Tibial nerve (tissue), 3 donors: ENCODE results near the gene DLD.

Experiments
- POLR2A ChIP-seq, 2 donors: fragments of 450-650 bp; IDR thresholded peaks; one replicate each; pipeline ENCODE4 v1.6.1; 2017; ENCODE audit warnings: antibody characterized with exemption in 2 of 2, mild to moderate bottlenecking in 2 of 2, moderate library complexity in 2 of 2
- TF ChIP-seq, protein P1 (sequence below), 5 experiments: fragments of 200-600 bp in 3 of 5; fragments of 450-650 bp in 2 of 5; sonication (generic) in 3 of 5; IDR thresholded peaks; one replicate each; pipeline ENCODE4 v1.5.1; 2016 to 2019; ENCODE audit warnings: antibody characterized with exemption in 5 of 5, mild to moderate bottlenecking in 3 of 5, moderate library complexity in 2 of 5

DNA sequence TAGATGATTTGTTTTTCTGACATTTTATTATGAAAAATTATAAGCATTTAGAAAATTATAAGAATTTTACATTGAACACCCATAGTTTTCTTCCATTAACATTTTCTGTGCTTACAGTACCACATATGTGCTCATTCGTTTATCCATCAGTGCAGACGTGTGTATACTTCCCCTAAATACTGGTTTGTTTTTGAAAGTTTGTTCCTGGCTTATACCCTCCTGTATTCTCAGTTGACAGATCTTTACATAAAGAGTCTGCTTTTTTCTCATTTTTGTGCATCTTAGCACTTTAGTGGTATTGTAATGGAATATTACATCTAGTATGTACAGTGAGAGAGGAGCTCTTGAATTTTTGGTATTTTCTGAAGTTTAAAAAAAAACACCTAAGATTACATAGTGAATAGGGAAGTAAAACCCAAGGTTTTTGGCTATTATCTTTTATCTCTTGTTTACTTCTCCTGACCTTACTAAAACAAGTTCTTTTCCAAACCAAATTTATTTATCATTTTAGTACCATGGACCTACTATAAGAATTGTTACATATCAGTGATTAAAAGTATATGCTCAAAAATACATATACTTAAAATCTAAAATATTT lies 8.1 kb downstream of the DLD start:
- TF ChIP-seq, protein P1, sequence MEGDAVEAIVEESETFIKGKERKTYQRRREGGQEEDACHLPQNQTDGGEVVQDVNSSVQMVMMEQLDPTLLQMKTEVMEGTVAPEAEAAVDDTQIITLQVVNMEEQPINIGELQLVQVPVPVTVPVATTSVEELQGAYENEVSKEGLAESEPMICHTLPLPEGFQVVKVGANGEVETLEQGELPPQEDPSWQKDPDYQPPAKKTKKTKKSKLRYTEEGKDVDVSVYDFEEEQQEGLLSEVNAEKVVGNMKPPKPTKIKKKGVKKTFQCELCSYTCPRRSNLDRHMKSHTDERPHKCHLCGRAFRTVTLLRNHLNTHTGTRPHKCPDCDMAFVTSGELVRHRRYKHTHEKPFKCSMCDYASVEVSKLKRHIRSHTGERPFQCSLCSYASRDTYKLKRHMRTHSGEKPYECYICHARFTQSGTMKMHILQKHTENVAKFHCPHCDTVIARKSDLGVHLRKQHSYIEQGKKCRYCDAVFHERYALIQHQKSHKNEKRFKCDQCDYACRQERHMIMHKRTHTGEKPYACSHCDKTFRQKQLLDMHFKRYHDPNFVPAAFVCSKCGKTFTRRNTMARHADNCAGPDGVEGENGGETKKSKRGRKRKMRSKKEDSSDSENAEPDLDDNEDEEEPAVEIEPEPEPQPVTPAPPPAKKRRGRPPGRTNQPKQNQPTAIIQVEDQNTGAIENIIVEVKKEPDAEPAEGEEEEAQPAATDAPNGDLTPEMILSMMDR (IDR thresholded peaks at IDR 0.05): no peak
- no peak for TF ChIP-seq POLR2A (IDR thresholded peaks at IDR 0.05)
